Measurements from ENCODE around the gene TAF4. TPM values are rescaled to one million over a fixed set of nuclear protein-coding genes. Genes with fewer than 3 reads are reported as not detected.

The TAF4 gene
- total RNA-seq, 2 donors from 2014 or later = 16.3 to 22.0 TPM

GRCh38 chr20:62010551-62011402 lies 54.9 kb downstream of the TAF4 start:
- DNase-seq (ENCODE audit: low spot score in 2 of 2) (peak in 1 of 2 donors; percentile 65), ATAC-seq (peak; percentile 78 to 83)
- H3K36me3 Mint-ChIP-seq = peaks cover 0 to 8% of the 10 kb centered on the region in 2 donors
- H3K9me3 Mint-ChIP-seq = no peaks in the 10 kb centered on the region
- peak overlapping the region; percentile 7 to 37 for H3K27ac Mint-ChIP-seq

DNA sequence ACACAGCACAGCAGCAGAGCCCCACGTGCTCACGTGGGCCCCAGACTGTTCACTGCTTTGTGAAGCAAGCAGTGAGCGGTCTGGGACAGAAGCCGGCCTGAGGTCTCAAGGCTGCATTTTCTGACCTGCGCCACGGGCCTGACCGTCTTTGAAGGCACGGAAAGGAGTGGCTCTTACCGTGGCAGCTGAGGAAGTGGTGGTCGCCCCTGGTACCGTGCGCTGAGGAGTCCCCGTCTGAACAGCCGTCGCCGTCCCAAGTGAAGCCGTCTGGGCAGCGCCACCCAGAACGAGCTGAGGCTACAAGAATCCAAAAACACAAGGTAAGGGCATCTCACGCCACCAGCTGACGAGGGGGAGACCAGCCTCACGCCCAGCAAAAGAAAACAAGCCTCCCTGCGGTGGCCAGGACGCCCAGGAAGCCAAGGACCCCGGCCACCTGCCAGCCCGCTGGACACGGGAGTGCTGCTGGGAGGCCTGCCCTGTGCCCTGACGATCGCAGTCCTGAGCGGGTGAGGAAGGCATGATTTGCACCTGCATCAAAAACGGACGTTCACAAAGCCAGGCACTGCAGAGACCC lies 55.7 kb downstream of the TAF4 start:
- H3K9me3 Mint-ChIP-seq = no peaks in the 10 kb centered on the region
- H3K36me3 Mint-ChIP-seq = peaks cover 0 to 8% of the 10 kb centered on the region in 2 donors
- DNase-seq (ENCODE audit: low spot score in 2 of 2) (no peak), ATAC-seq (no peak)
- H3K27ac Mint-ChIP-seq = no peak overlapping the region

DNA sequence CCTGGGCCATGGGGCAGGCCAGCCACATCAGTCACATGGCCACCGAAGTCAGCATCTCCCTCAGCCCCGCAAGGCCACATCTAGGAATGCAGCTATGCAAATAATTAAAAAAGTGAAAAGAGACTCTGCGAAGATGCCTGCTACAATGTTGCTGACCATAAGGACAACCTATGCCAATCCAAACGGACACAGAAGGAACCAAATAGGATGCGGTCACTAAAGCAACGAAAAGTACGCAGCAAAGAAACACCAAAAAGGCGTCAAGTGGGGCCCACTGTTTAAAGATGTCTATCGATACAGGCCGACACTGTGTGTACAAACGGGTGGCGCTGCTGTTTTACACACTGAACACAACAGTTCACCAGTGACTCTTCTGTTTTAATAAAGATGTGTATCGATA lies 56.4 kb downstream of the TAF4 start:
- no peak for DNase-seq (ENCODE audit: low spot score in 2 of 2)
- no peaks in the 10 kb centered on the region for H3K9me3 Mint-ChIP-seq
- H3K27ac Mint-ChIP-seq = no peak overlapping the region
- no peak for ATAC-seq
- peaks cover 0 to 8% of the 10 kb centered on the region in 2 donors for H3K36me3 Mint-ChIP-seq

DNA sequence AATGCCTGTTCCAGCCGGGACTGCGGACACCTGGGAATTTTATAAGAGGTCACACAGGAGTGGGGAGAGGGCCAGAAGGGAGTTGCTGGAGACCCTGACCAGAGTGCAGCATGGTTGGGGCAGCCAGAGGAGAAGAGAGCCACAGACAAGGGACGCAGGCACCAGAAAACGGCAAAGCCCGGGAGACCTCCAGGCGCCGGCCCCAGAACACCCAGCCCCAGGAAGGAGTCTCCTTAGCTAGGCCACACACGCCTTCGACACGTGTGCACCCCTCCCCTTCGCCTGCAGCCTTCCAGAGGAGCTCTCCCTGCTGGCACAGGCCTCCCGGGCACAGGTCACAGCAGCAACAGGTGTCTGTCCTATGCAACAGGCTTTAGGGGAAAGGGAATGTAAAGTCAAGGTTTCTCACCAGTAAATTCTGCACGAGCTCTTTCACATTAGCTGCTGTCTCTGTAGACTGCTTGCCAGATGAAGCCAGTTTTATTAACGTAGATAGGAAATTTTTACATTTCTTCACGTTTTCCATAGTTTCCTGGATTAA lies 57.0 kb downstream of the TAF4 start:
- DNase-seq (ENCODE audit: low spot score in 2 of 2) (no peak), ATAC-seq (no peak)
- Mint-ChIP-seq H3K27ac (no peak overlapping the region), H3K9me3 (no peaks in the 10 kb centered on the region), H3K36me3 (peaks cover 0 to 8% of the 10 kb centered on the region in 2 donors)

- DNase-seq (ENCODE audit: low spot score in 2 of 2) = no peak
- Mint-ChIP-seq H3K27ac (peak overlapping the region in 1 of 2 donors; percentile 82), H3K36me3 (peaks cover 2 to 8% of the 10 kb centered on the region in 2 donors), H3K9me3 (no peaks in the 10 kb centered on the region)
- no peak for ATAC-seq
Measured at GRCh38 chr20:62007127-62007647, 58.5 kb downstream of the TAF4 start.

- H3K36me3 Mint-ChIP-seq = peaks cover 5 to 8% of the 10 kb centered on the region in 2 donors
- DNase-seq (ENCODE audit: low spot score in 2 of 2) (no peak), ATAC-seq (no peak)
- no peak overlapping the region for H3K27ac Mint-ChIP-seq
- no peaks in the 10 kb centered on the region for H3K9me3 Mint-ChIP-seq
Measured at GRCh38 chr20:62006482-62006881, 59.2 kb downstream of the TAF4 start.

DNA sequence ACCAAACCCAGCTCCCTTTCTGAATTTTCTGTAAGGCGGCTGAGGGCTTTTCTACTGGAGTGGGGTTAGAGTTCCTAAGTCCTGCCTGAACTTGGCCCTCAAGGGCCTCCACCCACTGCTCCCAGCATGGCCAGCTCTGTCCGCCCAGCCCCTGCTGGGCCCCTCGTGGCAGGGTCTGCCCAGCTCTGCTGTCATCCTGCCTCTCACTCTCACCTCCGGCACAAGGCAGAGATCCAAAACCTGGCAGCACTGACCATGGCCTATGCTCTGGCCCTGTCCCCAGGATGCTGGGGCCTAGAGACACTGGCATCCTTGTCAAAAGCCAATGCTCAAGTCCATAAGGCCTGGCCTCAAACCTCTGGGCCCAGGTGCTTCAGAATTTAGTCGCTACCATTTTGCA lies 61.1 kb downstream of the TAF4 start:
- Mint-ChIP-seq H3K27ac (no peak overlapping the region), H3K36me3 (peaks cover 5 to 8% of the 10 kb centered on the region in 2 donors), H3K9me3 (no peaks in the 10 kb centered on the region)
- DNase-seq (ENCODE audit: low spot score in 2 of 2) = no peak
- ATAC-seq = no peak

- no peak for ATAC-seq
- peaks cover 5 to 15% of the 10 kb centered on the region in 2 donors for H3K36me3 Mint-ChIP-seq
- H3K9me3 Mint-ChIP-seq = no peaks in the 10 kb centered on the region
- H3K27ac Mint-ChIP-seq = peak overlapping the region in 1 of 2 donors; percentile 22
- DNase-seq (ENCODE audit: low spot score in 2 of 2) = no peak
Measured at GRCh38 chr20:62003567-62004405, 61.9 kb downstream of the TAF4 start.

DNA sequence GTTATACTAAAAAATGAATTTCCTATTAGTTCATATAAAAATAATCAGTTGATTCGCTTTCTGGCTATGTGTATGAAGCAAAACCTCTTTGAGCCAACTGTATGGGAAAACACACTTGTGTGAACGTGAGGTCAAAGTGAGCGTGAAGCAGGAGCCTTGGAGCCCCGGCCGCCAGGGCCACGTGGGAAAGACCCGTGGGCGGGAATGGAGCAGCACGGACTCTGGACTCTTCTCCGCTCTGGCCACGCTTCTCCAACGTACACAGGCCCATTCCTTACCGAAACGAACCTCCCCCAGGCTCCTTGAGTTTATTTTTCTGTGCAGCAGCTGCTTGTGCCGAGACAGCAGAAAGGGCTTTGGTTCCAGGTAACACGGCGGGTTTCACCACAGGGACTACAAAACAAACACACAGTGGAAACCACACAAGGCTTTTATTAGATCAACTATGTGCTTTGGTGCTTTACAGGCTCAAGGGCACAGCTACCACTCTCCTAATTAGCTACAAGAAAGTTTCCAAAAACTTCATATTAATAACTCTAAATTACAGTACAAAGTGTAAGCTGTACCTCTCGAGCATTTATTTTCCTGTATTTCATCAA lies 62.7 kb downstream of the TAF4 start:
- ATAC-seq = no peak
- Mint-ChIP-seq H3K9me3 (no peaks in the 10 kb centered on the region), H3K36me3 (peaks cover 5 to 16% of the 10 kb centered on the region in 2 donors), H3K27ac (no peak overlapping the region)
- no peak for DNase-seq (ENCODE audit: low spot score in 2 of 2)

DNA sequence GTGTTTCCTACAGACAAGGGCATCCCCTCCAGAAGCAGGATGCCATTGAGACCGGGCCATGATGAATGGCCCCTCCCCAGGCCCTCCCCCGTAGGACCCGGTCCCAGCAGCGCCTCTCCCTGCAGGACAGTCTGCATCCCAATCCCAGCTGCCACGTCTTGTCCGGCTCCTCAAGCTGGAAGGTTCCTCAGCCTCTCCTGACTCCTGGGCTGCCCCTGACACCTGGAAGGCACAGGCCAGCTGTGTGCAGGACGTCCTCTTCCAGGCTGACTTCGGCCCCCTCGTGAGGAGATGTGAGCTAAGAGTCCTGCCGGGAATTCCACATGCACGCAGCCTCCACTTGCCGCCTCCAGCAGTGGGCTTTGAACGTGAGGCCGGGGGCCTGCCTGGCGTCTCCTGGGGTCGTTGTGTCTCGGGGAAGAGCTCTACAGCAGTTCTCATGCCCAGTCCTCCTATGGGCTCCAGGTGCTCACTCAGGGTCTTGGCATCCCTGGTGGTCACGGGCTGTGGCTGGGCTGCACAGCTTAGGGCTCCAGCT lies 64.4 kb downstream of the TAF4 start:
- no peak for ATAC-seq
- DNase-seq (ENCODE audit: low spot score in 2 of 2) = no peak
- H3K27ac Mint-ChIP-seq = no peak overlapping the region
- no peaks in the 10 kb centered on the region for H3K9me3 Mint-ChIP-seq
- peaks cover 9 to 14% of the 10 kb centered on the region in 2 donors for H3K36me3 Mint-ChIP-seq

GRCh38 chr20:61998343-61999121 lies 67.1 kb downstream of the TAF4 start:
- peaks cover 0 to 4% of the 10 kb centered on the region in 2 donors for H3K9me3 Mint-ChIP-seq
- DNase-seq (ENCODE audit: low spot score in 2 of 2) (no peak), ATAC-seq (no peak)
- peak overlapping the region in 1 of 2 donors; percentile 11 for H3K27ac Mint-ChIP-seq
- peaks cover 35 to 38% of the 10 kb centered on the region in 2 donors for H3K36me3 Mint-ChIP-seq

DNA sequence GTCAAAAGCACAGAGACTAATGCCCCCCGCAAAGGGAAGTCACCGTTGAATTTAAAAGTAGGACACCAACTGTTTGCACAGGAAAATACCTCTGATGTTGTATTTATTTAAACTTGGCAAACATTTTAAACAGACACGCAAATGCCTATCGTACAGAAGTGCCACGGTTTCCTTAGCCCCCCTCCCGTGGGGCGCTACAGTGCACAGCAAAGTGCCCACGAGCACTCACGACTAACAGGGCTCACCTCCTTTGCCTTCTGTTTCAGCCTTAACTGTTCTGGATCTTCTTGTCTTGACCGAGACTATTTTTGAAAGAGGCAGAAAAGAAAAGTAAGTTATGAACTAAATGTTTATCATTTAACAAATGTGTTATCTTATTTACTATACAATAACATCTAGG lies 67.8 kb downstream of the TAF4 start:
- no peak overlapping the region for H3K27ac Mint-ChIP-seq
- ATAC-seq (no peak), DNase-seq (ENCODE audit: low spot score in 2 of 2) (no peak)
- H3K9me3 Mint-ChIP-seq = peaks cover 2 to 8% of the 10 kb centered on the region in 2 donors
- H3K36me3 Mint-ChIP-seq = peaks cover 40 to 45% of the 10 kb centered on the region in 2 donors

DNA sequence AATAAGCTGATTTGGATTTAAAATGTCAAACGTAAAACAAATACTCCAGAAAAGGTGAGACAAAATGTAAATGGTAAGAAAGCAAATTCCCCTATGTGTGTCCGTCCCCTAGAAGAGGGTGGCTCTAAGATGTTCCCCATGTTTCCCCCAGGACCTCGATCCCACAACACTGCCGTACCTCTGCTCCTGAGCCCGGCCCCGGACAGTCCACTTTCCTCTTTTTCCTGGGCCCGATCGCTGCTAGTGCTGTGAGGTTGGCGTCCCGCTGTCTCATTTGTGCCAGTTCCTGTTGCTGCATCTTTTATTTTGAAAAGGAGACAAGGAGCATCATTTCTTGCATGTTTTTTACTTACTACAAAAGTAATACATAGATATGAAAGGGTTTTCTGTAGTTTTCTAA lies 68.3 kb downstream of the TAF4 start:
- peaks cover 45 to 50% of the 10 kb centered on the region in 2 donors for H3K36me3 Mint-ChIP-seq
- H3K27ac Mint-ChIP-seq = no peak overlapping the region
- ATAC-seq (no peak), DNase-seq (ENCODE audit: low spot score in 2 of 2) (no peak)
- peaks cover 6 to 13% of the 10 kb centered on the region in 2 donors for H3K9me3 Mint-ChIP-seq

DNA sequence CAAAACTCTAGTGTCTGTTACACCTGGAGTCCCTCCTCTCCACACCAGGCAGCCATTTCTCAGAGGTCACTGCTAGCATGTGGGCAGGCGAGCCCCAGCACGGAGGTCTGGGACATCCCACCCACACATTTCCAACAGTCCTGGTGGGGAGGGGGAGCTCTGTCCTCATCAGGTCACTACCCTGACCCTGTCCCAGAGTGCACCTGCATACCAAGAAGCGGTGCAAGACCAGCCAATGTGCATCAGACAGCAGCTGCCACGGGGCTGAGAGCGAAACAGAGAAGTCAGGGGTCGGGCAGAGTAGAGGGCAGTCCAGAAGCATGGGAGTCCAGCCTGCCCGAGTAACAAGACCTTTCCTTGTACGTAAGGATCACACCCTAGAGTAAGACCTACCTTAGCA lies 71.1 kb downstream of the TAF4 start:
- peak overlapping the region in 1 of 2 donors; percentile 82 for H3K27ac Mint-ChIP-seq
- ATAC-seq (no peak), DNase-seq (ENCODE audit: low spot score in 2 of 2) (no peak)
- peaks cover 12 to 25% of the 10 kb centered on the region in 2 donors for H3K9me3 Mint-ChIP-seq
- H3K36me3 Mint-ChIP-seq = peaks cover 68 to 73% of the 10 kb centered on the region in 2 donors

DNA sequence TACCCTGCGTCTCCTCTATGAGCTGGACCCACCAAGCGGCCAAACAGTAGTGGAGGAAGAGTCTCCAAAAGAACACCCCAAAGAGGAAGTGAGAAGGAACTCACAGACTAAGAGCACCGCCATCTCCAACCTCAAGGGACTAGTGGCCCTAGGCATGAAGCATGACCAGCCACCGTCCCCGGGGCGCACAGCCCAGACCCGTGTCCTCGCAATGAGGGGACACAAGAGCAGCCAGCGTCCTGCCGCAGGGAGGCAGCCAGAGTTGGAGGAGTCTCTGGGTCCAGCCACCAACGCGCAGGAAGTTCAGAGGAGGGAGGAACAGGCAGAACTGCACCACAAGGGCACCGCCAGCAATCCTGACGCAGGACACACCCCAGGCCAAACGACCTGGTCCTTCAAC lies 72.6 kb downstream of the TAF4 start:
- no peak for ATAC-seq
- no peak for DNase-seq (ENCODE audit: low spot score in 2 of 2)
- peaks cover 12 to 25% of the 10 kb centered on the region in 2 donors for H3K9me3 Mint-ChIP-seq
- H3K36me3 Mint-ChIP-seq = peaks cover 67 to 76% of the 10 kb centered on the region in 2 donors
- H3K27ac Mint-ChIP-seq = peak overlapping the region in 1 of 2 donors; percentile 69

All from activated naive CD4-positive, alpha-beta T cell treated with anti-CD3 and anti-CD28 coated beads, Interleukin-2, amount 50 U/mL, for 72 hours (primary cell).